Liver (tissue), 9 donors: ENCODE measurements around the gene PEAR1. TPM values are rescaled to one million over a fixed set of nuclear protein-coding genes. Genes with fewer than 3 reads are reported as not detected.

Experiments used
- DNase-seq: peaks from one replicate; pipeline ENCODE4 v3.0.0-alpha.2; 2017; ENCODE audit warnings: low spot score
- H3K27ac ChIP-seq, 2 donors: one replicate each; pipeline ENCODE4 v1.7.0; 2013; ENCODE audit warnings: inconsistent platforms in 2 of 2, low read length in 2 of 2, control low read depth in 1 of 2, low read depth in 1 of 2, mild to moderate bottlenecking in 1 of 2
- H3K27me3 ChIP-seq, 4 donors: one replicate each; pipeline versions ENCODE4 v1.6.1 to v1.7.0; 2013; ENCODE audit warnings: low read length in 3 of 4, inconsistent platforms in 1 of 4, mild to moderate bottlenecking in 1 of 4, moderate library complexity in 1 of 4; ENCODE audit not compliant: control insufficient read depth in 4 of 4, insufficient read depth in 4 of 4
- H3K36me3 ChIP-seq, 4 donors: one replicate each; pipeline versions ENCODE4 v1.6.1 to v1.7.0; 2013; ENCODE audit warnings: low read length in 3 of 4, mild to moderate bottlenecking in 3 of 4, low read depth in 1 of 4, moderate library complexity in 1 of 4; ENCODE audit not compliant: control insufficient read depth in 4 of 4, insufficient read depth in 3 of 4
- H3K4me1 ChIP-seq, 4 donors: one replicate each; pipeline versions ENCODE4 v1.6.1 to v1.7.0; 2013; ENCODE audit warnings: low read length in 3 of 4, mild to moderate bottlenecking in 3 of 4, moderate library complexity in 1 of 4; ENCODE audit not compliant: control insufficient read depth in 4 of 4, insufficient read depth in 4 of 4
- H3K4me3 ChIP-seq, 3 donors: one replicate each; pipeline versions ENCODE4 v1.6.1 to v1.7.0; 2013; ENCODE audit warnings: low read length in 3 of 3, control low read depth in 1 of 3, low read depth in 1 of 3, mild to moderate bottlenecking in 1 of 3
- H3K9ac ChIP-seq, 2 donors: one replicate each; pipeline ENCODE4 v1.7.0; 2013; ENCODE audit warnings: low read length in 2 of 2, mild to moderate bottlenecking in 2 of 2, moderate library complexity in 2 of 2, control low read depth in 1 of 2, low read depth in 1 of 2
- H3K9me3 ChIP-seq, 4 donors: one replicate each; pipeline versions ENCODE4 v1.6.1 to v1.7.0; 2013; ENCODE audit warnings: low read length in 3 of 4; ENCODE audit not compliant: control insufficient read depth in 4 of 4
- FOXA1 ChIP-seq: IDR thresholded peaks from 2 replicates; pipeline ENCODE4 v1.6.1; 2016; ENCODE audit warnings: antibody characterized with exemption
- FOXA2 ChIP-seq: IDR thresholded peaks from 2 replicates; pipeline ENCODE4 v1.6.1; 2016; ENCODE audit warnings: antibody characterized with exemption
- HNF4A ChIP-seq, 2 donors: conservative IDR thresholded peaks; 2 replicates each; pipeline ENCODE4 v1.6.1; 2016; ENCODE audit warnings: antibody characterized with exemption in 2 of 2, mild to moderate bottlenecking in 2 of 2
- HNF4G ChIP-seq: IDR thresholded peaks from 2 replicates; pipeline ENCODE4 v1.6.1; 2016; ENCODE audit warnings: antibody characterized with exemption
- NR2F2 ChIP-seq: IDR thresholded peaks from 2 replicates; pipeline ENCODE4 v1.6.1; 2016; ENCODE audit warnings: antibody characterized with exemption
- RAD21 ChIP-seq, 2 donors: IDR thresholded peaks; 2 replicates each; pipeline ENCODE4 v1.6.1; 2016; ENCODE audit warnings: antibody characterized with exemption in 2 of 2, mild to moderate bottlenecking in 2 of 2
- REST ChIP-seq: IDR thresholded peaks from 2 replicates; pipeline ENCODE4 v1.6.1; 2016; ENCODE audit warnings: antibody characterized with exemption, mild to moderate bottlenecking
- SP1 ChIP-seq: IDR thresholded peaks from 2 replicates; pipeline ENCODE4 v1.6.1; 2018; ENCODE audit warnings: antibody characterized with exemption, mild to moderate bottlenecking
- WGBS: extraction: QIAGEN DNeasy Blood & Tissue Kit; methylation state at CpG from one replicate; pipeline ENCODE4 v1.1.7; 2013; 5-methylcytosine and 5-hydroxymethylcytosine counted together
- polyA plus RNA-seq, 2 donors: library from polyadenylated mRNA; stranded (reverse) in 1 of 2; unstranded in 1 of 2; fragments of 200-250 nt in 1 of 2; fragments of >200 nt in 1 of 2; fragmentation: Nextera tagmentation in 1 of 2; extraction: Ambion mirVana in 1 of 2; gene quantifications; one replicate each; pipeline versions ENCODE4 v1.2.1 to v1.2.3, GENCODE V29; 2013 to 2015
- total RNA-seq, 2 donors: library from RNA; depleted of rRNA; stranded (reverse); fragments of >200 nt; gene quantifications; one replicate each; pipeline ENCODE4 v1.2.3, GENCODE V29; 2014
- TF ChIP-seq, protein P1 (sequence below): fragments of 150-350 bp; IDR thresholded peaks from 2 replicates; pipeline ENCODE4 v1.5.1; 2017; ENCODE audit warnings: improper control_type of control experiment, low read depth, low read length; ENCODE audit not compliant: missing input control
- donor health status: healthy.
- donor health status: healthy.
- donor health status: healthy.
- donor health status: healthy.
- donor health status: healthy.

PEAR1 gene
- total and polyA plus RNA-seq, 4 donors, result 2.1 to 4.4 (median 3.1) TPM

DNA sequence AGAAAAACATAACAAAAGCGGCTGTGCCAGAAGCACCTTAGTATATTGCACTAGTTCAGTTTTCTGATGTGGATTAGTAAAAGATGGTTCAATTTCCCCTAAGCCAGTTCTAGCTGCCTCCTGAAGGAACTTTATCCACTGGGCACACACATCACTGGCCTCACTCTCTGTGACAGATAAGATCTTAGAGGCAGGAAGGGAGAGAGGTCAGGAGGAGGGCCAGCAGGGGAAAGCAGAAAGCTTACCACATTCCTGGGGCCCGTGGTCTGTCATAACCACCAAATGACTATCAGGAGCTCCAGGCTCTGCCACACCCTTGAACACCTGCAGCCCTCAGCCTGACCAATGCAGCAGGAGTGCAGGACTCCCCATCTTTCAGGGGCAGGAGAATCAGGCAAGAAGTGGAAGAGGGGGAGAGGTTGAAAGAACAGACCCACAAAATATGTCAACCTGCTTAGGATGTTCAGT, 64.8 kb downstream of the PEAR1 start:
- no peak overlapping the region for H3K9ac ChIP-seq
- DNase-seq, result no peak
- 71% methylated on average over 2 of the region's 2 CpGs for WGBS
- H3K36me3 ChIP-seq, result peaks cover 12 to 79% (median 55%) of the 10 kb centered on the region in 4 donors
- no peak overlapping the region for H3K27ac ChIP-seq
- no peaks in the 10 kb centered on the region for H3K27me3 ChIP-seq
- no peaks in the 10 kb centered on the region for H3K9me3 ChIP-seq
- no peaks in the 10 kb centered on the region for H3K4me1 ChIP-seq
- TF ChIP-seq NR2F2 (no peak), SP1 (no peak), FOXA2 (no peak), FOXA1 (no peak), RAD21 (IDR thresholded peaks at IDR 0.05) (no peak), REST (no peak), HNF4G (no peak), HNF4A (conservative IDR thresholded peaks at IDR 0.05) (no peak)
- TF ChIP-seq, protein P1, sequence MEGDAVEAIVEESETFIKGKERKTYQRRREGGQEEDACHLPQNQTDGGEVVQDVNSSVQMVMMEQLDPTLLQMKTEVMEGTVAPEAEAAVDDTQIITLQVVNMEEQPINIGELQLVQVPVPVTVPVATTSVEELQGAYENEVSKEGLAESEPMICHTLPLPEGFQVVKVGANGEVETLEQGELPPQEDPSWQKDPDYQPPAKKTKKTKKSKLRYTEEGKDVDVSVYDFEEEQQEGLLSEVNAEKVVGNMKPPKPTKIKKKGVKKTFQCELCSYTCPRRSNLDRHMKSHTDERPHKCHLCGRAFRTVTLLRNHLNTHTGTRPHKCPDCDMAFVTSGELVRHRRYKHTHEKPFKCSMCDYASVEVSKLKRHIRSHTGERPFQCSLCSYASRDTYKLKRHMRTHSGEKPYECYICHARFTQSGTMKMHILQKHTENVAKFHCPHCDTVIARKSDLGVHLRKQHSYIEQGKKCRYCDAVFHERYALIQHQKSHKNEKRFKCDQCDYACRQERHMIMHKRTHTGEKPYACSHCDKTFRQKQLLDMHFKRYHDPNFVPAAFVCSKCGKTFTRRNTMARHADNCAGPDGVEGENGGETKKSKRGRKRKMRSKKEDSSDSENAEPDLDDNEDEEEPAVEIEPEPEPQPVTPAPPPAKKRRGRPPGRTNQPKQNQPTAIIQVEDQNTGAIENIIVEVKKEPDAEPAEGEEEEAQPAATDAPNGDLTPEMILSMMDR, result no peak
- no peak overlapping the region for H3K4me3 ChIP-seq

DNA sequence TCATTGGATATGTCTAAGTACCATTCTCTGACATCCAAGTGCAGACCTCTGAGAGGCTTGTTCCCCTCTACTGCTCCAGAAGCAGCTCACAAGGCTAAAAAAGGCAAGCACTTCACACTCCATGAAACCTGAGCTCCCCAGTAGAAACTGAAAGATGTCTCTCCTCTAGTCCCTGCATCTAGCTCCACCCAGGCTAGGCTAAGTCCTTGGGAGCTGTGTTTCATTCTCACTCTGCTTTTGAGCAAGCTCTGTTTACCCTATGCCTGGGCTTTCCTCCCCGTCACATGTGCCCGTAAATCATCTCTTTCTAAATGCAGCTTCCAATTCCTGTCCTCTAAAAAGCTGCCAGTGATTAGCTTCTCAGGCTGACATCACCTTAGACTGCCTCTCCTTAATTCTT, 65.9 kb downstream of the PEAR1 start:
- peaks cover 12 to 83% (median 55%) of the 10 kb centered on the region in 4 donors for H3K36me3 ChIP-seq
- no peaks in the 10 kb centered on the region for H3K4me1 ChIP-seq
- no peaks in the 10 kb centered on the region for H3K9me3 ChIP-seq
- DNase-seq, result no peak
- H3K4me3 ChIP-seq, result no peak overlapping the region
- H3K27ac ChIP-seq, result no peak overlapping the region
- H3K9ac ChIP-seq, result no peak overlapping the region
- no peaks in the 10 kb centered on the region for H3K27me3 ChIP-seq
- no peak for TF ChIP-seq REST
- WGBS, result 95% methylated on average over 2 of the region's 2 CpGs
